D721Med (cell line): Measurements from ENCODE around the gene ZNF804B.
"Not testable (repeated sequence)": the region's sequence is repeated elsewhere in the genome, so short reads cannot be mapped to it uniquely, and the experiment has no call there.

Experiments
- DNase-seq: peaks from one replicate; pipeline ENCODE4 v3.0.0; 2011; ENCODE audit warnings: low spot score; ENCODE audit not compliant: insufficient read length
- FAIRE-seq: peaks from 2 replicates; lab custom pipeline; 2011; peaks lifted over from hg19 to GRCh38; lab: Jason Lieb, UNC
- TF ChIP-seq, protein P1 (sequence below): IDR thresholded peaks from 2 replicates; pipeline ENCODE4 v1.5.1; 2012; ENCODE audit warnings: mild to moderate bottlenecking, control low read depth; ENCODE audit not compliant: insufficient read depth; ENCODE audit errors: missing control alignments

Gene ZNF804B

GRCh38 chr7:89200758-89201157 lies 441.3 kb downstream of the ZNF804B start:
- DNase-seq (no peak), FAIRE-seq (no peak)
- TF ChIP-seq, protein P1, sequence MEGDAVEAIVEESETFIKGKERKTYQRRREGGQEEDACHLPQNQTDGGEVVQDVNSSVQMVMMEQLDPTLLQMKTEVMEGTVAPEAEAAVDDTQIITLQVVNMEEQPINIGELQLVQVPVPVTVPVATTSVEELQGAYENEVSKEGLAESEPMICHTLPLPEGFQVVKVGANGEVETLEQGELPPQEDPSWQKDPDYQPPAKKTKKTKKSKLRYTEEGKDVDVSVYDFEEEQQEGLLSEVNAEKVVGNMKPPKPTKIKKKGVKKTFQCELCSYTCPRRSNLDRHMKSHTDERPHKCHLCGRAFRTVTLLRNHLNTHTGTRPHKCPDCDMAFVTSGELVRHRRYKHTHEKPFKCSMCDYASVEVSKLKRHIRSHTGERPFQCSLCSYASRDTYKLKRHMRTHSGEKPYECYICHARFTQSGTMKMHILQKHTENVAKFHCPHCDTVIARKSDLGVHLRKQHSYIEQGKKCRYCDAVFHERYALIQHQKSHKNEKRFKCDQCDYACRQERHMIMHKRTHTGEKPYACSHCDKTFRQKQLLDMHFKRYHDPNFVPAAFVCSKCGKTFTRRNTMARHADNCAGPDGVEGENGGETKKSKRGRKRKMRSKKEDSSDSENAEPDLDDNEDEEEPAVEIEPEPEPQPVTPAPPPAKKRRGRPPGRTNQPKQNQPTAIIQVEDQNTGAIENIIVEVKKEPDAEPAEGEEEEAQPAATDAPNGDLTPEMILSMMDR = no peak

GRCh38 chr7:89223900-89224395 lies 464.4 kb downstream of the ZNF804B start:
- FAIRE-seq = peak; percentile 38
- no peak for DNase-seq
- TF ChIP-seq, protein P1 = no peak

DNA sequence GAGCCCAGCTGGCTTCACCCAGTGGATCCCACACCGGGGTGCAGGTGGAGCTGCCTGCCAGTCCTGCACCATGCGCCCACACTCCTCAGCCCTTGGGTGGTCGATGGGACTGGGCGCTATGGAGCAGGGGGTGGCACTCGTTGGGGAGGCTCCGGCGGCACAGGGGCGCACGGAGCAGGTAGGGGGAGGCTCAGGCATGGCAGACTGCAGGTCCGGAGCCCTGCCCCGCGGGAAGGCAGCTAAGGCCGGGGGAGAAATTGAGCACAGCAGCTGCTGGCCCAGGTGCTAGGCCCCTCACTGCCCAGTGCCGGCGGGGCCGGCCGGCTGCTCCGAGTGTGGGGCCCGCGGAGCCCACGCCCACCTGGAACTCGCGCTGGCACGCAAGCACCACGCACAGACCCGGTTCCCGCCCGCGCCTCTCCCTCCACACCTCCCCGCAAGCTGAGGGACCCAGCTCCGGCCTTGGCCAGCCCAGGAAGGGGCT lies 469.2 kb downstream of the ZNF804B start:
- not testable (repeated sequence) for DNase-seq, FAIRE-seq

- no peak for FAIRE-seq
- DNase-seq = no peak
- TF ChIP-seq, protein P1 = no peak
Observed at GRCh38 chr7:89238156-89238555, 478.7 kb downstream of the ZNF804B start.

DNA sequence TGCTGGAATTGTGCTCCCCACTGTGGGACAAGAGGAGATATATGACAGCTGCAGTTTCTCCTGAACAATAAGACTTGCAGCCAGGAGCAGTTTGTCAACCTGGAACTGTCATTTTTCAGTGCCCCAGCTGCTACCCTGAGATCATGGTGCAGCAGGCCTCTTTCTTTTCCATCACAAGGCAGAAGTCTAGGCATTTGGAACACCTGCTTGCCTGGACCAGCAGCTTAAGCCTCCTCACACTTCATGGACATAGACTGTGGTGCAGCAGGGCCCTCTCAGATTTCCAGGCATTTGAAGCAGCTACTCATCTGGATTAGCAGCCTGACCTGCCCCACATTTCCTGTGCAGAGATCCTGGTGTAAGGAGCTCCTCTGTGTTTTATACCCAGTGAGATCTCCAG lies 486.7 kb downstream of the ZNF804B start:
- no peak for FAIRE-seq
- DNase-seq = no peak
- TF ChIP-seq, protein P1 = no peak

DNA sequence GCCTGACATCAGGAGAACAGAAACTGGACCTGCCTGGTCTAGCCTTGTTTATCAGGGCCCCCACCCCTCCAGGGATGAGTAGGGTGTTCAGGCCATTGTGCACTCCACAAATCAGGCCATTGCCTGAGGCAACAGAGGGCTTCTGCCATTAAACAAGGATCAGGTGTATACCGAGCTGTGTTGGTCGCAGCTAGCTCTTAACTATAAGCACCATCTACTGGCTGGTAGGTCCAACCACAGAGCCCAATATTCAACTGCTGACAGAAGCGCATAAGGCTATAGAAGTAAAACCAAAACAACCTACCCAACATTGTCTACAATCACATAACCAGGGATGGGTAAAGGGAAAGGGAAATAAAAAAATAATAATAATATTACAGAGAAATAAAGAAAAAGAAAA lies 487.7 kb downstream of the ZNF804B start:
- DNase-seq (no peak), FAIRE-seq (no peak)
- TF ChIP-seq, protein P1 = no peak

GRCh38 chr7:89259085-89259484 lies 499.6 kb downstream of the ZNF804B start:
- DNase-seq (no peak), FAIRE-seq (no peak)
- TF ChIP-seq, protein P1 = no peak

DNA sequence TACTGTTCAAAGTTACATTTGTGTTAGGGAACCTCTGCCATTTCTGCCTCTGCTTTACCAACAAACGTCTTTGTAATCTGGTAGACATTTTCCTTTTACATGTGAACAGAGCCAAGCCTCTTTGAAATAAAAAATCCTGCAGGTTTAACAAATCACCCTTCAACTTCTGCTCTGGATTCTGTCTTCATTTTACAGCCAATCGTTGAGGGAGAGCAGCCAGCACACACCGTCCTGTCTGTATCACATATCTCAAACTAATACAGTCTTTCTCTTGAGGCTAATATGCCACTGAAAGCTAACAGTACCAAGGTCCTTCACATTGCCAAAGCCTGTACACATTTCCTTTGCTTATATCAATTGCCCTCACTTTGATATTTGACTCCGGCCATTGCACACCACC lies 504.6 kb downstream of the ZNF804B start:
- TF ChIP-seq, protein P1 = no peak
- no peak for DNase-seq
- no peak for FAIRE-seq
